Prostate gland (tissue), 2 donors: ENCODE measurements around the gene CD80.

ENCODE experiments used
- POLR2A ChIP-seq: fragments of 450-650 bp; IDR thresholded peaks from one replicate; pipeline ENCODE4 v1.6.1; 2016; ENCODE audit warnings: antibody characterized with exemption, mild to moderate bottlenecking
- TF ChIP-seq, protein P1 (sequence below), 4 experiments: fragments of 200-600 bp in 2 of 4; fragments of 450-650 bp in 2 of 4; sonication (generic) in 2 of 4; IDR thresholded peaks; 1 replicate in 3 of 4; 2 replicates in 1 of 4; pipeline ENCODE4 v1.5.1; 2016 to 2019; ENCODE audit warnings: antibody characterized with exemption in 4 of 4, mild to moderate bottlenecking in 2 of 4, moderate library complexity in 2 of 4

DNA sequence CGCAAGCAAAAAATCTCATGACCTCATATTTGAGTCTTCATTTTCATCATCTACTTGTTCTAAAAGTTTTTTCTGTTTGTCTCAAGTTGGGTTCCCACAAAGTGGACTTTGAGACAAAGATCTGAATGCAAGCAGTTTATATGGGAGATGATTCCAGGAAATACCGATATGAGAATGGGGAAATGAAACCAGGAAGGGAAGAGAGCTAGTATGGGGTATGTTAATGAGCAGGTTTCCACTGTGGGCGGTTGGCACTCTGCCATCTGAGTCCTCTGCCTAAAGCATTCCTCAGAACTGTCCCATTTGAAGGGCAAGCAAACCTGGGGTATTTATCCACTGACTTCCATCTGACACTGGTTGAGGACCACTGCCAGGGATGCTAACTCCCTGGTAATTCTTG, 28.7 kb upstream of the CD80 start:
- TF ChIP-seq, protein P1, sequence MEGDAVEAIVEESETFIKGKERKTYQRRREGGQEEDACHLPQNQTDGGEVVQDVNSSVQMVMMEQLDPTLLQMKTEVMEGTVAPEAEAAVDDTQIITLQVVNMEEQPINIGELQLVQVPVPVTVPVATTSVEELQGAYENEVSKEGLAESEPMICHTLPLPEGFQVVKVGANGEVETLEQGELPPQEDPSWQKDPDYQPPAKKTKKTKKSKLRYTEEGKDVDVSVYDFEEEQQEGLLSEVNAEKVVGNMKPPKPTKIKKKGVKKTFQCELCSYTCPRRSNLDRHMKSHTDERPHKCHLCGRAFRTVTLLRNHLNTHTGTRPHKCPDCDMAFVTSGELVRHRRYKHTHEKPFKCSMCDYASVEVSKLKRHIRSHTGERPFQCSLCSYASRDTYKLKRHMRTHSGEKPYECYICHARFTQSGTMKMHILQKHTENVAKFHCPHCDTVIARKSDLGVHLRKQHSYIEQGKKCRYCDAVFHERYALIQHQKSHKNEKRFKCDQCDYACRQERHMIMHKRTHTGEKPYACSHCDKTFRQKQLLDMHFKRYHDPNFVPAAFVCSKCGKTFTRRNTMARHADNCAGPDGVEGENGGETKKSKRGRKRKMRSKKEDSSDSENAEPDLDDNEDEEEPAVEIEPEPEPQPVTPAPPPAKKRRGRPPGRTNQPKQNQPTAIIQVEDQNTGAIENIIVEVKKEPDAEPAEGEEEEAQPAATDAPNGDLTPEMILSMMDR (IDR thresholded peaks at IDR 0.05) = no peak
- TF ChIP-seq POLR2A = no peak
